H9 (cell line): Measurements from ENCODE around the gene NRN1. TPM values are rescaled to one million over a fixed set of nuclear protein-coding genes. Genes with fewer than 3 reads are reported as not detected.

ENCODE experiments used
- DNase-seq: peaks from one replicate; pipeline ENCODE4 v3.0.0-alpha.2; 2017
- H2AFZ ChIP-seq: one replicate; pipeline ENCODE4 v1.6.1; 2013; ENCODE audit warnings: mild to moderate bottlenecking, low read length, control low read depth, moderate library complexity
- H2AK5ac ChIP-seq: 2 replicates; pipeline ENCODE4 v1.6.1; 2013; ENCODE audit warnings: low read length, control low read depth, mixed read lengths; ENCODE audit not compliant: insufficient read length
- H2BK120ac ChIP-seq: one replicate; pipeline ENCODE4 v1.6.1; 2013; ENCODE audit warnings: low read depth, mild to moderate bottlenecking, low read length, control low read depth, inconsistent platforms; ENCODE audit not compliant: poor library complexity, severe bottlenecking
- H2BK12ac ChIP-seq: 2 replicates; pipeline ENCODE4 v1.6.1; 2013; ENCODE audit warnings: low read length, control low read depth, mixed read lengths, low read depth; ENCODE audit not compliant: insufficient read length
- H2BK15ac ChIP-seq: 2 replicates; pipeline ENCODE4 v1.6.1; 2013; ENCODE audit warnings: low read depth, low read length, control low read depth
- H2BK20ac ChIP-seq: one replicate; pipeline ENCODE4 v1.6.1; 2013; ENCODE audit warnings: low read depth, mild to moderate bottlenecking, low read length, control low read depth, inconsistent platforms; ENCODE audit not compliant: poor library complexity, severe bottlenecking
- H2BK5ac ChIP-seq: 2 replicates; pipeline ENCODE4 v1.6.1; 2013; ENCODE audit warnings: low read length, control low read depth, mixed read lengths; ENCODE audit not compliant: insufficient read length
- H3K14ac ChIP-seq: 2 replicates; pipeline ENCODE4 v1.6.1; 2013; ENCODE audit warnings: low read length, control low read depth; ENCODE audit not compliant: insufficient read depth
- H3K18ac ChIP-seq: 2 replicates; pipeline ENCODE4 v1.6.1; 2013; ENCODE audit warnings: low read depth, mild to moderate bottlenecking, mixed read lengths, low read length, control low read depth; ENCODE audit not compliant: insufficient read length
- H3K23ac ChIP-seq: 2 replicates; pipeline ENCODE4 v1.6.1; 2013; ENCODE audit warnings: low read length, control low read depth, mixed read lengths, low read depth; ENCODE audit not compliant: insufficient read length
- H3K23me2 ChIP-seq: 2 replicates; pipeline ENCODE4 v1.6.1; 2013; ENCODE audit warnings: low read depth, mild to moderate bottlenecking, mixed read lengths, low read length, control low read depth; ENCODE audit not compliant: insufficient read length, poor library complexity, severe bottlenecking
- H3K27ac ChIP-seq: 2 replicates; pipeline ENCODE4 v1.5.1; 2013; ENCODE audit warnings: low read length, control low read depth, mixed read lengths, low read depth; ENCODE audit not compliant: insufficient read length
- H3K27me3 ChIP-seq: 2 replicates; pipeline ENCODE4 v1.6.1; 2013; ENCODE audit warnings: low read length, control low read depth, inconsistent platforms; ENCODE audit not compliant: insufficient read depth
- H3K4ac ChIP-seq: 2 replicates; pipeline ENCODE4 v1.6.1; 2013; ENCODE audit warnings: low read depth, mild to moderate bottlenecking, control low read depth, inconsistent platforms, low read length, moderate library complexity
- H3K4me1 ChIP-seq: 2 replicates; pipeline ENCODE4 v1.6.1; 2013; ENCODE audit warnings: low read length, control low read depth, inconsistent platforms; ENCODE audit not compliant: insufficient read depth
- H3K4me2 ChIP-seq: 2 replicates; pipeline ENCODE4 v1.6.1; 2013; ENCODE audit warnings: low read length, control low read depth, mixed read lengths; ENCODE audit not compliant: insufficient read length, insufficient read depth
- H3K56ac ChIP-seq: 2 replicates; pipeline ENCODE4 v1.6.1; 2013; ENCODE audit warnings: low read depth, mild to moderate bottlenecking, mixed read lengths, low read length, control low read depth; ENCODE audit not compliant: insufficient read length
- H3K79me1 ChIP-seq: 2 replicates; pipeline ENCODE4 v1.6.1; 2013; ENCODE audit warnings: low read depth, mild to moderate bottlenecking, moderate library complexity, low read length, control low read depth, inconsistent platforms; ENCODE audit not compliant: insufficient read depth, poor library complexity, severe bottlenecking
- H3K79me2 ChIP-seq: 2 replicates; pipeline ENCODE4 v1.6.1; 2013; ENCODE audit warnings: low read length, control low read depth, inconsistent platforms; ENCODE audit not compliant: insufficient read depth
- H3K9ac ChIP-seq: 2 replicates; pipeline ENCODE4 v1.6.1; 2013; ENCODE audit warnings: low read length, control low read depth, mixed read lengths; ENCODE audit not compliant: insufficient read length; ENCODE audit errors: extremely low read depth
- H3K9me3 ChIP-seq: one replicate; pipeline ENCODE4 v1.6.1; 2013; ENCODE audit warnings: low read depth, low read length, inconsistent platforms; ENCODE audit not compliant: control insufficient read depth
- H3T11ph ChIP-seq: one replicate; pipeline ENCODE4 v1.6.1; 2013; ENCODE audit warnings: mild to moderate bottlenecking, low read length, control low read depth, inconsistent platforms
- H4K20me1 ChIP-seq: one replicate; pipeline ENCODE4 v1.6.1; 2013; ENCODE audit not compliant: control insufficient read depth, insufficient read length, insufficient read depth
- H4K5ac ChIP-seq: 2 replicates; pipeline ENCODE4 v1.6.1; 2013; ENCODE audit warnings: low read depth, mild to moderate bottlenecking, mixed read lengths, low read length, control low read depth; ENCODE audit not compliant: insufficient read length
- H4K8ac ChIP-seq: replicated peaks from 2 replicates; pipeline ENCODE4 v1.6.1; 2013; ENCODE audit warnings: low read length, control low read depth, mixed read lengths, low read depth; ENCODE audit not compliant: insufficient read length
- H4K91ac ChIP-seq: 2 replicates; pipeline ENCODE4 v1.6.1; 2013; ENCODE audit warnings: low read depth, mild to moderate bottlenecking, moderate library complexity, mixed read lengths, low read length, control low read depth; ENCODE audit not compliant: insufficient read length
- H3K27ac Mint-ChIP-seq, 3 experiments: 2 replicates in 2 of 3; 3 replicates in 1 of 3; pipeline ENCODE4 v1.8.0; 2020 to 2021; ENCODE audit warnings: mixed read lengths in 3 of 3, mild to moderate bottlenecking in 1 of 3, moderate library complexity in 1 of 3
- H3K27me3 Mint-ChIP-seq: 2 replicates; pipeline ENCODE4 v1.8.0; 2021; ENCODE audit warnings: low read depth, mild to moderate bottlenecking, moderate library complexity, mixed read lengths
- H3K36me3 Mint-ChIP-seq, 3 experiments: 2 replicates in 2 of 3; 3 replicates in 1 of 3; pipeline ENCODE4 v1.8.0; 2020 to 2021; ENCODE audit warnings: low read depth in 3 of 3, mixed read lengths in 3 of 3; ENCODE audit not compliant: insufficient read depth in 1 of 3
- H3K4me1 Mint-ChIP-seq, 2 experiments: 2 replicates each; pipeline ENCODE4 v1.8.0; 2020; ENCODE audit warnings: mixed read lengths in 2 of 2
- H3K4me3 Mint-ChIP-seq, 2 experiments: 2 replicates in 1 of 2; 3 replicates in 1 of 2; pipeline ENCODE4 v1.8.0; 2020 to 2021; ENCODE audit warnings: mild to moderate bottlenecking in 2 of 2, mixed read lengths in 2 of 2, moderate library complexity in 1 of 2
- H3K9me3 Mint-ChIP-seq, 2 experiments: 2 replicates in 1 of 2; 3 replicates in 1 of 2; pipeline ENCODE4 v1.8.0; 2020; ENCODE audit warnings: mild to moderate bottlenecking in 2 of 2, mixed read lengths in 2 of 2, moderate library complexity in 1 of 2
- CTCF ChIP-seq: fragments of 200-600 bp; sonication (generic); conservative IDR thresholded peaks from 3 replicates; pipeline ENCODE4 v1.8.0; 2021; ENCODE audit warnings: antibody characterized with exemption, mild to moderate bottlenecking
- WGBS: extraction: QIAGEN DNeasy Blood & Tissue Kit; methylation state at CpG from one replicate; pipeline ENCODE4 v1.1.7; 2013; ENCODE audit warnings: missing lambda C conversion rate, low lambda C conversion rate, mixed read lengths; ENCODE audit not compliant: insufficient read length; ENCODE audit errors: extremely low coverage; 5-methylcytosine and 5-hydroxymethylcytosine counted together
- total RNA-seq: library from RNA; stranded (reverse); gene quantifications from 2 replicates; pipeline ENCODE4 v1.2.1, GENCODE V29; 2021

NRN1 gene
- total RNA-seq, 1 experiment from 2014 or later, result not detected

DNA sequence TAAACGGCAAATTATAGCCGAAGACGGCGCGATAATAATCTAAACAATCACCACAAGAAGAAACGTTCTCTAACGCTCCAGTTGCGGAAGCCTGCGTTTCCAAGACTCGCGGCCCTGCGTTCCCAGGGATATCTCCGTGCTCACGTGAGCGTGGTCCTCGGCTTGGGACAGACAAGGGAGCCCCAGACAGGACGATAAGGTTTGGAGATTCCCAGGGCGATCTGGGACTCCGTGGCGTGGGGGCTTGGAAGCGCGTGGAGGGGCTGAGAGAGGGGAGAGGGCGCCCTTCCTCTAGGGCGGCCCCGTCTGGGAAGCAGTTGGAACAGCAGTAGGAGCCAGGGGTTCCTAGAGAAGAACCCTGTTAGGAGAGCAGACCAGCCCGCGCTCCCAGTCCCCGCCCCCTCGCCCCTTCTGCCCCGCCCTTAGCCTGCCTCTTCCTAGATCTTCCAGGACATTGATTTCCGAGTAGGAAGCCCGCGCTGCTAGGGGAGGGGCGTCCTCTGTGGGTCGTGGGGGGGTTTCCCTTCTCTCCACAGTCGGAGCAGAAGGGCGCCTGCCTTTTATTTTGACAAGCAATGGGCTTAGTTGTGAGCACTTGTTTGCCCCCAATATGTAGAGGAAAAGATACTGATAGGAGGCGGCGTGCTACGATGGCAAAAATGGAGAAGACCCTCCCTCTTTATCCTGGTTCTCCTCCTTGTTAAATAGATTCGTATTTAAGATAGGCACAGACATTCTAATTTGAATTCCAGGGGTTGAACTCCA is 10.6 kb downstream of the NRN1 start:
- no peak overlapping the region for H4K8ac ChIP-seq
- Mint-ChIP-seq H3K27me3 (peaks cover 100% of the 10 kb centered on the region), H3K27ac (no peak overlapping the region)

More for the DNA sequence above, 10.6 kb downstream of the NRN1 start:
- Histone ChIP-seq H3K23ac (no peak overlapping the region), H2AK5ac (no peak overlapping the region), H3K4me1 (peaks cover under 1% of the 10 kb centered on the region; the same call in 1 of the 2 replicates), H2BK12ac (no peak overlapping the region), H3K79me2 (no peaks in the 10 kb centered on the region), H3K14ac (no peak overlapping the region), H2BK15ac (no peak overlapping the region), H3K27me3 (peaks cover 87% of the 10 kb centered on the region), H2BK120ac (no peak overlapping the region), H4K91ac (no peak overlapping the region), H3K56ac (no peak overlapping the region), H4K5ac (no peak overlapping the region), H3K23me2 (peaks cover 22% of the 10 kb centered on the region), H3K4ac (no peak overlapping the region), H4K20me1 (no peaks in the 10 kb centered on the region), H3K9me3 (no peaks in the 10 kb centered on the region), H3K18ac (no peak overlapping the region), H3K27ac (no peak overlapping the region), H3T11ph (no peak overlapping the region), H3K79me1 (no peaks in the 10 kb centered on the region), H2AFZ (no peak overlapping the region), H2BK20ac (no peak overlapping the region), H2BK5ac (no peak overlapping the region), H3K9ac (no peak overlapping the region), H3K4me2 (peak overlapping the region; percentile 71)
- Mint-ChIP-seq H3K4me1 (peaks cover 49 to 70% of the 10 kb centered on the region in 2 experiments), H3K9me3 (peaks cover 2 to 10% of the 10 kb centered on the region in 2 experiments; a peak in 4 of 5 replicates), H3K4me3 (peak overlapping the region; percentile 62 to 85), H3K36me3 (no peaks in the 10 kb centered on the region; a peak in 1 of 7 replicates)
- WGBS, result no CpG with 5 or more reads among the region's 41 CpGs
- DNase-seq, result peak; percentile 94
- peak; percentile 60 for TF ChIP-seq CTCF
